ENCODE results near the gene PCDHA6. TPM values are rescaled to one million over a fixed set of nuclear protein-coding genes. Genes with fewer than 3 reads are reported as not detected.
"Not testable (repeated sequence)": the region's sequence is repeated elsewhere in the genome, so short reads cannot be mapped to it uniquely, and the experiment has no call there.

PCDHA6 gene, protein sequence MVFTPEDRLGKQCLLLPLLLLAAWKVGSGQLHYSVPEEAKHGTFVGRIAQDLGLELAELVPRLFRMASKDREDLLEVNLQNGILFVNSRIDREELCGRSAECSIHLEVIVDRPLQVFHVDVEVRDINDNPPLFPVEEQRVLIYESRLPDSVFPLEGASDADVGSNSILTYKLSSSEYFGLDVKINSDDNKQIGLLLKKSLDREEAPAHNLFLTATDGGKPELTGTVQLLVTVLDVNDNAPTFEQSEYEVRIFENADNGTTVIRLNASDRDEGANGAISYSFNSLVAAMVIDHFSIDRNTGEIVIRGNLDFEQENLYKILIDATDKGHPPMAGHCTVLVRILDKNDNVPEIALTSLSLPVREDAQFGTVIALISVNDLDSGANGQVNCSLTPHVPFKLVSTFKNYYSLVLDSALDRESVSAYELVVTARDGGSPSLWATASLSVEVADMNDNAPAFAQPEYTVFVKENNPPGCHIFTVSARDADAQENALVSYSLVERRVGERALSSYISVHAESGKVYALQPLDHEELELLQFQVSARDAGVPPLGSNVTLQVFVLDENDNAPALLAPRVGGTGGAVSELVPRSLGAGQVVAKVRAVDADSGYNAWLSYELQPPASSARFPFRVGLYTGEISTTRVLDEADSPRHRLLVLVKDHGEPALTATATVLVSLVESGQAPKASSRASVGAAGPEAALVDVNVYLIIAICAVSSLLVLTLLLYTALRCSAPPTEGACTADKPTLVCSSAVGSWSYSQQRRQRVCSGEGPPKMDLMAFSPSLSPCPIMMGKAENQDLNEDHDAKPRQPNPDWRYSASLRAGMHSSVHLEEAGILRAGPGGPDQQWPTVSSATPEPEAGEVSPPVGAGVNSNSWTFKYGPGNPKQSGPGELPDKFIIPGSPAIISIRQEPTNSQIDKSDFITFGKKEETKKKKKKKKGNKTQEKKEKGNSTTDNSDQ
- not detected for total RNA-seq

DNA sequence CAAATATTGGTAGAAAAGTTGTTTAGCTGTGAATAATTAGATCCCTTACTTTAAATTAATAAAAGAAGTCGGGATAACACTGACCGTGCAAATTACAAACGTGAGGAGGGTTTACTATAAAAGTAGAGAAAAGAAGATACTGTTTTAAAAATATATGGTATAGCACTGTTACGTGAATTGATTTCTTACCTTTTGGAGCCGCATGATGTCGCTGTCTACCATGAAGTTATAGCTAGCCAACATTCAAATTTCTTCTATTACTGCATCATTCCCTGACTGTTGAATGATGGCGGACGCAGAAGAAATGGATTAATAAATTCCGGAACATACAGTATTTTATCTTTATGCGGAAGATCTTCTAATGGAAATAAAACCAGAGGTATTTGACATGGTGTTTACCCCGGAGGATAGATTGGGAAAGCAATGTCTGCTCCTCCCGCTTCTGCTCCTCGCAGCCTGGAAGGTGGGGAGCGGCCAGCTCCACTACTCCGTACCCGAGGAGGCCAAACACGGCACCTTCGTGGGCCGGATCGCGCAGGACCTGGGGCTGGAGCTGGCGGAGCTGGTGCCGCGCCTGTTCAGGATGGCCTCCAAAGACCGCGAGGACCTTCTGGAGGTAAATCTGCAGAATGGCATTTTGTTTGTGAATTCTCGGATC lies at the start of gene PCDHA6:
Gene PCDHA6 (plus strand): TSS at position 257 of the 658 bp plus-strand sequence. CDS start 132 bp downstream, at position 389.
- POLR2A ChIA-PET = no interaction called here
- H3K27me3 Mint-ChIP-seq = peaks cover 4% of the 10 kb centered on the region
- no peak for DNase-seq
- no peak within 1 kb of the TSS for H3K4me3 Mint-ChIP-seq
- no peaks in the 10 kb centered on the region for H3K4me1 Mint-ChIP-seq
- CTCF ChIA-PET = no interaction called here
- peaks cover 17% of the 10 kb centered on the region for H3K9me3 Mint-ChIP-seq
- H3K36me3 Mint-ChIP-seq (ENCODE audit: low read depth) = peaks cover 8% of the 10 kb centered on the region
- H3K27ac Mint-ChIP-seq = no peak within 1 kb of the TSS

DNA sequence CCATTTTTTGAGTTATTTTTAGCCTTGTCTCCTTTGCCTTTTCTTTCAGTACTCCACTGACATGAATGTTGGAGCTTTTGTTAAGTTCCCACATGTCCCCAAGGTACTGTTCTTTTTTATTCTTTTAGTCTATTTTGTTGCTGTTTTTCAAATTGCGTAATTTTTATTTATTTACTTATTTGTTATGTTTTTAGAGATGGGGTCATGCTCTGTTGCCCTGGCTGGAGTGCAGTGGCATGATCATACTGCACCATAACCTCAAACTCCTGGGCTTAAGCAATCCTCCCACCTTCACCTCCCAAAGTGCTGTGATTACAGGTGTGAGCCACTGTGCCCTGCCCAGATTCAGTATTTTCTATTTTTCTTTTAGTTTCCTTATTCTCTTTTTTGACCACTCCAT lies 47.2 kb upstream of the PCDHA6 start:
- H3K27ac Mint-ChIP-seq = no peak overlapping the region

DNA sequence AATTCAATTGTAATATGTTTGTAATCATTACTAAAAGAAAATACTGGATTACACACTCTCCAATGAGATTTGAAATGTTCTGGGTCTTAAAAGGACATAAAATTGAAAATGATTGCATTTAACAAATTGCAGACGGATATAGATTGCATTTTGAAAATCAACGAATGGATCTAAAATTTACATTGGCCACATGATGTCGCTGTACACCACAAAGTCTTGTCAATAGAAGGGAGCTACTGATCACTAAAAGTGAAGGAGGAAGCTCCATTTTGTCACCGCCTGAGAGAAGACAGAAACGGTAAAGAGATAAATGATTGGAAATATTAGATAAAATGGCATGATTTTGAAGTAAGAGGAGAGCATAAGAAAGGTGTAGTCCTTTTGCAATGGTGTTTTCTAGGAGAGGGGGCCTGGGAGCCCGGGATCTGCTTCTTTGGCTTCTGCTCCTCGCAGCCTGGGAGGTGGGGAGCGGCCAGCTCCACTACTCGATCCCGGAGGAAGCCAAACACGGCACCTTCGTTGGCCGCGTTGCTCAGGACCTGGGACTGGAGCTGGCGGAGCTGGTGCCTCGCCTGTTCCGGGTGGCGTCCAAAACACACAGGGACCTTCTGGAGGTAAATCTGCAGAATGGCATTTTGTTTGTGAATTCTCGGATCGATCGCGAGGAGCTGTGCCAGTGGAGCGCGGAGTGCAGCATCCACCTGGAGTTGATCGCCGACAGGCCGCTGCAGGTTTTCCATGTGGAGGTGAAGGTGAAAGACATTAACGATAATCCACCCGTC lies 41.7 kb upstream of the PCDHA6 start, which contains the start of gene PCDHA1:
Gene PCDHA1 (plus strand): TSS at position 236 of the 782 bp plus-strand sequence.
- H3K4me1 Mint-ChIP-seq = no peaks in the 10 kb centered on the region
- no peak within 1 kb of the TSS for H3K27ac Mint-ChIP-seq
- peaks cover 41% of the 10 kb centered on the region for H3K9me3 Mint-ChIP-seq
- H3K27me3 Mint-ChIP-seq = peaks cover 2% of the 10 kb centered on the region
- CTCF ChIA-PET = no interaction called here
- H3K36me3 Mint-ChIP-seq (ENCODE audit: low read depth) = no peaks in the 10 kb centered on the region
- no peak within 1 kb of the TSS for H3K4me3 Mint-ChIP-seq
- DNase-seq = no peak
- POLR2A ChIA-PET = no interaction called here

More for the DNA sequence above, 47.2 kb upstream of the PCDHA6 start:
- peaks cover 42% of the 10 kb centered on the region for H3K9me3 Mint-ChIP-seq
- no peaks in the 10 kb centered on the region for H3K36me3 Mint-ChIP-seq (ENCODE audit: low read depth)
- no peak for DNase-seq
- H3K4me1 Mint-ChIP-seq = no peaks in the 10 kb centered on the region
- POLR2A ChIA-PET = no interaction called here
- no peak overlapping the region for H3K4me3 Mint-ChIP-seq
- H3K27me3 Mint-ChIP-seq = no peaks in the 10 kb centered on the region
- CTCF ChIA-PET = no interaction called here

- H3K36me3 Mint-ChIP-seq (ENCODE audit: low read depth); DNase-seq; H3K4me3 Mint-ChIP-seq; H3K27me3 Mint-ChIP-seq; CTCF ChIA-PET; H3K4me1 Mint-ChIP-seq; H3K27ac Mint-ChIP-seq; POLR2A ChIA-PET: not testable (repeated sequence)
- H3K9me3 Mint-ChIP-seq = peaks cover 34% of the 10 kb centered on the region
Measured at GRCh38 chr5:140787422-140787821, 40.3 kb upstream of the PCDHA6 start.

GRCh38 chr5:140787849-140788504 lies 39.8 kb upstream of the PCDHA6 start:
- not testable (repeated sequence) for H3K27me3 Mint-ChIP-seq

GRCh38 chr5:140791089-140791488 lies 36.7 kb upstream of the PCDHA6 start:
- ChIA-PET CTCF (no interaction called here), POLR2A (no interaction called here)
- no peaks in the 10 kb centered on the region for H3K4me1 Mint-ChIP-seq
- H3K27me3 Mint-ChIP-seq = no peaks in the 10 kb centered on the region
- H3K9me3 Mint-ChIP-seq = peaks cover 28% of the 10 kb centered on the region
- DNase-seq = no peak
- H3K4me3 Mint-ChIP-seq = no peak overlapping the region
- H3K36me3 Mint-ChIP-seq (ENCODE audit: low read depth) = no peaks in the 10 kb centered on the region
- no peak overlapping the region for H3K27ac Mint-ChIP-seq

More at GRCh38 chr5:140787849-140788504, 39.8 kb upstream of the PCDHA6 start:
- CTCF ChIA-PET; H3K4me1 Mint-ChIP-seq; H3K4me3 Mint-ChIP-seq; POLR2A ChIA-PET; DNase-seq; H3K36me3 Mint-ChIP-seq (ENCODE audit: low read depth); H3K27ac Mint-ChIP-seq: not testable (repeated sequence)
- H3K9me3 Mint-ChIP-seq = peaks cover 31% of the 10 kb centered on the region

GRCh38 chr5:140794595-140795258 lies 33.0 kb upstream of the PCDHA6 start, which contains the start of gene PCDHA2:
TSS of gene PCDHA2 (plus strand) at chr5:140794852.
- Mint-ChIP-seq H3K4me3 (no peak within 1 kb of the TSS), H3K36me3 (ENCODE audit: low read depth) (no peaks in the 10 kb centered on the region), H3K27me3 (no peaks in the 10 kb centered on the region), H3K4me1 (no peaks in the 10 kb centered on the region), H3K9me3 (peaks cover 18% of the 10 kb centered on the region), H3K27ac (no peak within 1 kb of the TSS)
- DNase-seq = no peak
- POLR2A ChIA-PET = no interaction called here
- CTCF ChIA-PET = no interaction called here

- DNase-seq = no peak
Measured at GRCh38 chr5:140795259-140795641, 32.5 kb upstream of the PCDHA6 start.

GRCh38 chr5:140796072-140796717 lies 31.6 kb upstream of the PCDHA6 start:
- CTCF ChIA-PET; DNase-seq; H3K27me3 Mint-ChIP-seq; POLR2A ChIA-PET; H3K36me3 Mint-ChIP-seq (ENCODE audit: low read depth); H3K4me1 Mint-ChIP-seq; H3K27ac Mint-ChIP-seq; H3K4me3 Mint-ChIP-seq: not testable (repeated sequence)
- peaks cover 19% of the 10 kb centered on the region for H3K9me3 Mint-ChIP-seq

More at GRCh38 chr5:140795259-140795641, 32.5 kb upstream of the PCDHA6 start:
- Mint-ChIP-seq H3K4me3 (no peak overlapping the region), H3K4me1 (no peaks in the 10 kb centered on the region), H3K36me3 (ENCODE audit: low read depth) (no peaks in the 10 kb centered on the region), H3K9me3 (peaks cover 18% of the 10 kb centered on the region), H3K27me3 (no peaks in the 10 kb centered on the region), H3K27ac (no peak overlapping the region)
- POLR2A ChIA-PET = no interaction called here
- CTCF ChIA-PET = no interaction called here

DNA sequence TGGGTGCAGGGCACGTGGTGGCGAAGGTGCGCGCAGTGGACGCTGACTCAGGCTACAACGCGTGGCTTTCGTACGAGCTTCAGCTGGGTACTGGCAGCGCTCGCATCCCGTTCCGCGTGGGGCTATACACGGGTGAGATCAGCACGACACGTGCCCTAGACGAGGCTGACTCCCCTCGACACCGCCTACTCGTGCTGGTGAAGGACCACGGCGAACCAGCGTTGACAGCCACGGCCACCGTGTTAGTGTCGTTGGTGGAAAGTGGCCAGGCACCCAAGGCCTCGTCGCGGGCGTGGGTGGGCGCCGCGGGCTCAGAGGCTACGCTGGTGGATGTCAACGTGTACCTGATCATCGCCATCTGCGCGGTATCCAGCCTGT lies 31.1 kb upstream of the PCDHA6 start:
- ChIA-PET CTCF (no interaction called here), POLR2A (no interaction called here)
- no peaks in the 10 kb centered on the region for H3K27me3 Mint-ChIP-seq

GRCh38 chr5:140800816-140801493 lies 26.8 kb upstream of the PCDHA6 start, which contains the start of gene PCDHA3:
TSS of gene PCDHA3 (plus strand) at chr5:140801057.
- no peaks in the 10 kb centered on the region for H3K4me1 Mint-ChIP-seq
- ChIA-PET POLR2A (no interaction called here), CTCF (no interaction called here)
- peaks cover 5% of the 10 kb centered on the region for H3K36me3 Mint-ChIP-seq (ENCODE audit: low read depth)
- H3K4me3 Mint-ChIP-seq = no peak within 1 kb of the TSS
- peaks cover 20% of the 10 kb centered on the region for H3K9me3 Mint-ChIP-seq
- DNase-seq = no peak
- no peaks in the 10 kb centered on the region for H3K27me3 Mint-ChIP-seq
- no peak within 1 kb of the TSS for H3K27ac Mint-ChIP-seq

More for the DNA sequence above, 31.1 kb upstream of the PCDHA6 start:
- DNase-seq = no peak
- H3K9me3 Mint-ChIP-seq = peaks cover 21% of the 10 kb centered on the region
- no peaks in the 10 kb centered on the region for H3K4me1 Mint-ChIP-seq
- H3K36me3 Mint-ChIP-seq (ENCODE audit: low read depth) = no peaks in the 10 kb centered on the region
- H3K27ac Mint-ChIP-seq = no peak overlapping the region
- H3K4me3 Mint-ChIP-seq = no peak overlapping the region

All from activated CD4-positive, alpha-beta memory T cell treated with anti-CD3 and anti-CD28 coated beads, Interleukin-2, amount 10 ng/mL, durations not matched to agents 7 days and 5 days (primary cell).